Prostate gland (tissue), 2 donors: Measurements from ENCODE around the gene ST6GAL1. TPM values are rescaled to one million over a fixed set of nuclear protein-coding genes. Genes with fewer than 3 reads are reported as not detected.

Experiments
- DNase-seq: peaks from one replicate; pipeline ENCODE4 v3.0.0-alpha.2; 2019; ENCODE audit warnings: low spot score
- H3K27ac ChIP-seq, 2 donors: fragments of 200-600 bp; sonication (generic); 2 replicates each; pipeline ENCODE4 v1.5.1; 2017 to 2019
- H3K27me3 ChIP-seq: fragments of 200-600 bp; sonication (generic); replicated peaks from 2 replicates; pipeline ENCODE4 v1.5.1; 2019; ENCODE audit not compliant: insufficient read depth
- H3K36me3 ChIP-seq, 2 donors: fragments of 200-600 bp; sonication (generic); 1 replicate in 1 of 2; 2 replicates in 1 of 2; pipeline versions ENCODE4 v1.5.1 to v1.8.1; 2017 to 2019
- H3K4me1 ChIP-seq: fragments of 200-600 bp; sonication (generic); replicated peaks from 2 replicates; pipeline ENCODE4 v1.5.1; 2019
- H3K4me3 ChIP-seq, 2 donors: fragments of 200-600 bp; sonication (generic); 2 replicates each; pipeline ENCODE4 v1.5.1; 2017 to 2019
- H3K9me3 ChIP-seq: fragments of 200-600 bp; sonication (generic); 2 replicates; pipeline ENCODE4 v1.5.1; 2017
- POLR2A ChIP-seq: fragments of 450-650 bp; IDR thresholded peaks from one replicate; pipeline ENCODE4 v1.6.1; 2016; ENCODE audit warnings: antibody characterized with exemption, mild to moderate bottlenecking
- POLR2AphosphoS5 ChIP-seq: sonication (generic); formaldehyde crosslinking; IDR thresholded peaks from one replicate; pipeline ENCODE4 v1.6.1; 2017; ENCODE audit warnings: antibody characterized with exemption
- WGBS: methylation state at CpG from one replicate; pipeline ENCODE4 v1.1.5; 2018; 5-methylcytosine and 5-hydroxymethylcytosine counted together
- intact Hi-C: fragments of 100-400 bp; cut with DNase I; formaldehyde crosslinking; loops from one replicate; pipeline ENCODE4 v1.14.2; 2022
- total RNA-seq, 2 donors: library from RNA; depleted of rRNA; stranded (reverse); fragments of >200 nt; gene quantifications; one replicate each; pipeline ENCODE4 v1.1.0, GENCODE V29; 2016
- TF ChIP-seq, protein P1 (sequence below), 4 experiments: fragments of 200-600 bp in 2 of 4; fragments of 450-650 bp in 2 of 4; sonication (generic) in 2 of 4; IDR thresholded peaks; 1 replicate in 3 of 4; 2 replicates in 1 of 4; pipeline ENCODE4 v1.5.1; 2016 to 2019; ENCODE audit warnings: antibody characterized with exemption in 4 of 4, mild to moderate bottlenecking in 2 of 4, moderate library complexity in 2 of 4

The ST6GAL1 gene
- total RNA-seq, 2 donors from 2014 or later = 101 to 225 TPM

GRCh38 chr3:186932281-186933181 is 2.2 kb downstream of the ST6GAL1 start:
- Histone ChIP-seq H3K4me1 (peaks cover 3% of the 10 kb centered on the region), H3K9me3 (no peaks in the 10 kb centered on the region), H3K27ac (peak overlapping the region; percentile 94 to 96), H3K4me3 (peak overlapping the region; percentile 73 to 92), H3K36me3 (no peaks in the 10 kb centered on the region), H3K27me3 (no peaks in the 10 kb centered on the region)
- peak; percentile 70 for TF ChIP-seq POLR2AphosphoS5
- TF ChIP-seq POLR2A = no peak
- 22% methylated on average over 15 of the region's 15 CpGs for WGBS
- intact Hi-C loops = loop anchor here (5.0 kb wide), 1 partner anchor 45 kb away; no protein-coding TSS in a partner anchor
- DNase-seq = peak; percentile 47

DNA sequence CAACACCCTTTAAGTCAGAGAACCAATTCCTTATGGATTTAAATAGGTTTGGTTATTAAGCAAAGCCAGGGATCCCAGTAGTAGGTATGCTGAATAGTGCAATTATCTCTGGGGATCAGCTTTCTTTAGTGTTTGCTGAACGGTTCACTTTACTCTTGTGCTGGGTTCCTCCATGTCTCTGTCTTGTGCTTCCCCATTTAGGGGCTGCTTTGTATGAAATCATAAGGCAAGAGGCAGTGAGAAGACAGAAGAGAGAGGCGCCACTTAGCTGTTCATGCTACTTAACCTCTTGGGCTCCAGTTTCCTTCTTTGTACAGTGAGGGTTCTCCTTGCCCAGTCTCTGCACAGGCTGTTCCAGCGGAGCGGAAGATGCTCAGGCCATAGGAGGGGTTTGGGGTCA is 3.5 kb downstream of the ST6GAL1 start:
- no peak for DNase-seq
- intact Hi-C loops = loop anchor here (5.0 kb wide), 1 partner anchor 43 kb away; no protein-coding TSS in a partner anchor
- Histone ChIP-seq H3K9me3 (no peaks in the 10 kb centered on the region), H3K4me1 (peaks cover 3% of the 10 kb centered on the region), H3K36me3 (no peaks in the 10 kb centered on the region), H3K27ac (peak overlapping the region; percentile 94 to 96), H3K27me3 (no peaks in the 10 kb centered on the region), H3K4me3 (no peak overlapping the region)
- WGBS = 84% methylated on average over 4 of the region's 4 CpGs
- TF ChIP-seq POLR2A (no peak), POLR2AphosphoS5 (no peak)
- TF ChIP-seq, protein P1, sequence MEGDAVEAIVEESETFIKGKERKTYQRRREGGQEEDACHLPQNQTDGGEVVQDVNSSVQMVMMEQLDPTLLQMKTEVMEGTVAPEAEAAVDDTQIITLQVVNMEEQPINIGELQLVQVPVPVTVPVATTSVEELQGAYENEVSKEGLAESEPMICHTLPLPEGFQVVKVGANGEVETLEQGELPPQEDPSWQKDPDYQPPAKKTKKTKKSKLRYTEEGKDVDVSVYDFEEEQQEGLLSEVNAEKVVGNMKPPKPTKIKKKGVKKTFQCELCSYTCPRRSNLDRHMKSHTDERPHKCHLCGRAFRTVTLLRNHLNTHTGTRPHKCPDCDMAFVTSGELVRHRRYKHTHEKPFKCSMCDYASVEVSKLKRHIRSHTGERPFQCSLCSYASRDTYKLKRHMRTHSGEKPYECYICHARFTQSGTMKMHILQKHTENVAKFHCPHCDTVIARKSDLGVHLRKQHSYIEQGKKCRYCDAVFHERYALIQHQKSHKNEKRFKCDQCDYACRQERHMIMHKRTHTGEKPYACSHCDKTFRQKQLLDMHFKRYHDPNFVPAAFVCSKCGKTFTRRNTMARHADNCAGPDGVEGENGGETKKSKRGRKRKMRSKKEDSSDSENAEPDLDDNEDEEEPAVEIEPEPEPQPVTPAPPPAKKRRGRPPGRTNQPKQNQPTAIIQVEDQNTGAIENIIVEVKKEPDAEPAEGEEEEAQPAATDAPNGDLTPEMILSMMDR (IDR thresholded peaks at IDR 0.05) = no peak

GRCh38 chr3:186935133-186935532 is 4.8 kb downstream of the ST6GAL1 start:
- DNase-seq = no peak
- H3K27me3 ChIP-seq = no peaks in the 10 kb centered on the region
- H3K4me1 ChIP-seq = peaks cover 8% of the 10 kb centered on the region
- intact Hi-C loops = no loop called here
- H3K4me3 ChIP-seq = no peak overlapping the region
- no peaks in the 10 kb centered on the region for H3K9me3 ChIP-seq
- H3K27ac ChIP-seq = peak overlapping the region in 1 of 2 donors; percentile 23
- H3K36me3 ChIP-seq = no peaks in the 10 kb centered on the region
- 98% methylated on average over 6 of the region's 6 CpGs for WGBS
- TF ChIP-seq, protein P1 (IDR thresholded peaks at IDR 0.05) = no peak
- TF ChIP-seq POLR2A (no peak), POLR2AphosphoS5 (no peak)

DNA sequence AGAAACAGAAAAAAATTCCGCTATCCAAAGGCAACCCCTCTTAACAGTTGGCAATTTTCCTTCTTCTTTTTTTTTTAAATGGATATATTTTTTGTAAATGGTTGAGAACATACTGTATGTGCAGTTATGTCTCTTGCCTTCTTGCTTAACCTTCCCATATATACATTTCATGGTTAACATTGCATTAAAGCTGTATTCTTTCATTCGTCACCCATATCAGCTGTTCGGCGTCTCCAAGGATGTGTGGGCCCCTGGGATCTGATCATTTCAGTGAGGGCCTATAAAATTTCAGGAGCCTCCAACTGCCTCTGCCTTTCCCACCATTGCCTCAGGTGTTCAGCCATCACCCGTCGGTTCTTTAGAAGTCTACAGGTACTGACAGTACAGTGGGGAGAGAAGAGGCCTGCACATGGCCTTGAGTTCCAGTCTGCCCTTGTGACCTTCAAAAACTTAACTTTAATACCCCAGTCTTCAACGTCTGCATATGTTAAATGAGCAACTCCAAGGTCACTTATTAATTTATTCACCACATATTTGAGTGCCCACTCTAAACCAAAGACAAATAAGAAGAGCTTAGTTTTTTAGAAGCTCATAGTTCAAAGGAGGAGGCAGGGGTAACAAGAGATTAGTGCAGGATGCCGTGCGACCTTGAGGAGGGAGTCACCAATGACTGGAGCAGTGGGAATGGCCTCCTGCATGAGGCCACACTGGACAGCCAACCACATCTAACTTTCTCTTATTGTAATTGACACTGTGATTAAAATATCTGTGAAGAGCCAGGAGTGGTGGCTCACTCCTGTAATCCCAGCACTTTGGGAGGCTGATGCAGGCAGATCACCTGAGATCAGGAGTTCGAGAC is 6.9 kb downstream of the ST6GAL1 start:
- Histone ChIP-seq H3K27ac (peak overlapping the region; percentile 79 to 81), H3K36me3 (no peaks in the 10 kb centered on the region), H3K4me3 (no peak overlapping the region), H3K4me1 (peaks cover 24% of the 10 kb centered on the region), H3K27me3 (no peaks in the 10 kb centered on the region), H3K9me3 (no peaks in the 10 kb centered on the region)
- DNase-seq = no peak
- intact Hi-C loops = no loop called here
- TF ChIP-seq POLR2A (no peak), POLR2AphosphoS5 (no peak)
- TF ChIP-seq, protein P1 (IDR thresholded peaks at IDR 0.05) = no peak
- 86% methylated on average over 10 of the region's 10 CpGs for WGBS

DNA sequence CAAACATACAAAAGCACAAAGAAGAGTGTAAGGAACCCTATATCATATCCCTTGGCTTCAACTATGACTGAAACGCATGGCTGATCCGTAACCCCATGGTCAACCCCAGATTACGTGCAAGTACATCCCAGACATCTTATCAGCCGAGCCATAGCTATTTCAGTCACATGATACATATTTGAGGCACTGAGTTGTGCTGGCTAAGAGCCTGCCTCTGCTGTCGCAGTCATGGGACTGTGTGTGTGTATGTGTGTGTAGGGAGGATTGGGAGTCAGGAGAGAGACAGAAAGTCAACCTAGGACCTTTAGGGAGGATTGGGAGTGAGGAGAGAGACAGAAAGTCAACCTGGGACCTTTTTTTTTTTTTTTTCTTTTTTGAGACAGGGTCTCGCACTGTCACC is 8.4 kb downstream of the ST6GAL1 start:
- no peaks in the 10 kb centered on the region for H3K9me3 ChIP-seq
- H3K4me1 ChIP-seq = peaks cover 30% of the 10 kb centered on the region
- TF ChIP-seq POLR2AphosphoS5 = no peak
- peak overlapping the region; percentile 79 to 81 for H3K27ac ChIP-seq
- no peak for DNase-seq
- no peaks in the 10 kb centered on the region for H3K36me3 ChIP-seq
- intact Hi-C loops = no loop called here
- no peak overlapping the region for H3K4me3 ChIP-seq
- 90% methylated on average over 6 of the region's 6 CpGs for WGBS
- no peaks in the 10 kb centered on the region for H3K27me3 ChIP-seq
